ENCODE data around the gene MYBPC1.

MYBPC1 gene

DNA sequence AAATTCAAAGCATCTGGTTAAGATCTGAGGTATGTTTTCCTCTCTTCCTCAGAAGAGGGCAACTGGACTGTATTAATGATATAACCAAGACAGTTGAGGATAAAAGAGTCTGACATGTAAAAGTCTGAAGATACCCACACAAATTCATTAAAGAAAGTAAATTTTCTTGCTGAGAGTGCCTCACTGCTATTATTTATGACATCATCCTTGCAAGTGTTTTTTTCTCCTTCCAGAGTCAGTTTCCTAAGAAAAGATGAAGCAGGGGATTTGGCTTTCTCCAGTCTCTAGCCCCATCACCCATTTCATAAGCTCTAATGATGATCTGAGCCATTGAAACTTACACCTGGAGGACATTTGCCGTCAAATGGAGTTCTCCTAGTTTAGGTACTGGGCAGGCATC lies 21.0 kb upstream of the MYBPC1 start:
- Histone ChIP-seq H3K4me1 (ENCODE audit: control insufficient read depth, insufficient read depth, low read length) (peaks cover 4% of the 10 kb centered on the region), H3K27me3 (ENCODE audit: control insufficient read depth, insufficient read depth, low read length) (no peaks in the 10 kb centered on the region), H3K36me3 (ENCODE audit: control insufficient read depth, insufficient read depth, low read length) (no peaks in the 10 kb centered on the region), H3K9ac (ENCODE audit: low read length) (no peak overlapping the region), H3K27ac (ENCODE audit: low read depth, low read length) (no peak overlapping the region), H3K9me3 (ENCODE audit: control insufficient read depth, insufficient read depth, low read depth, low read length) (no peaks in the 10 kb centered on the region), H3K4me3 (ENCODE audit: low read depth, low read length) (no peak overlapping the region)

DNA sequence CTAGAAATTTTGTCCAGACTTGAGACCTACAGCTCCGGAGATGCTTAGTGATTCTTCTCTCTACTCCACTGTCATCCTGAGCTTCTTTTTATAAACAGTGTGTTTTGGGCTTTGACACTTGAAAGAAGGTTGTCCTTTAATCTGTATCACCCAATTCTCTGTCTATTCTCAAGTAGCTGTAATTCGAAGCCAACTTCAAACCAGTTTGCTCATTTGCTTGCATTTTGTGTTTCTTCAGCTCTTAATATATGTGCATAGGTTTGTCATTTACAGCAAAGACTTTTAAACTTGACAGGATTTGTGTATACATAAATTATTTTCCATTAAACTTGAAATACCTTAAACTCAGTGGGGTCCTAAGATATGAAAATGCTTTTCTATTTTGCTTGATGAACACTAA lies 16.4 kb upstream of the MYBPC1 start:
- Histone ChIP-seq H3K4me3 (ENCODE audit: low read depth, low read length) (no peak overlapping the region), H3K27me3 (ENCODE audit: control insufficient read depth, insufficient read depth, low read length) (no peaks in the 10 kb centered on the region), H3K4me1 (ENCODE audit: control insufficient read depth, insufficient read depth, low read length) (no peaks in the 10 kb centered on the region), H3K9me3 (ENCODE audit: control insufficient read depth, insufficient read depth, low read depth, low read length) (no peaks in the 10 kb centered on the region), H3K27ac (ENCODE audit: low read depth, low read length) (no peak overlapping the region), H3K36me3 (ENCODE audit: control insufficient read depth, insufficient read depth, low read length) (no peaks in the 10 kb centered on the region), H3K9ac (ENCODE audit: low read length) (no peak overlapping the region)

GRCh38 chr12:101581190-101581589 lies 13.6 kb upstream of the MYBPC1 start:
- H3K9me3 ChIP-seq (ENCODE audit: control insufficient read depth, insufficient read depth, low read depth, low read length) = no peaks in the 10 kb centered on the region
- no peak overlapping the region for H3K9ac ChIP-seq (ENCODE audit: low read length)
- H3K27ac ChIP-seq (ENCODE audit: low read depth, low read length) = no peak overlapping the region
- no peak overlapping the region for H3K4me3 ChIP-seq (ENCODE audit: low read depth, low read length)
- H3K27me3 ChIP-seq (ENCODE audit: control insufficient read depth, insufficient read depth, low read length) = no peaks in the 10 kb centered on the region
- no peaks in the 10 kb centered on the region for H3K4me1 ChIP-seq (ENCODE audit: control insufficient read depth, insufficient read depth, low read length)
- no peaks in the 10 kb centered on the region for H3K36me3 ChIP-seq (ENCODE audit: control insufficient read depth, insufficient read depth, low read length)

- Histone ChIP-seq H3K27ac (ENCODE audit: low read depth, low read length) (no peak overlapping the region), H3K36me3 (ENCODE audit: control insufficient read depth, insufficient read depth, low read length) (no peaks in the 10 kb centered on the region), H3K27me3 (ENCODE audit: control insufficient read depth, insufficient read depth, low read length) (no peaks in the 10 kb centered on the region), H3K9me3 (ENCODE audit: control insufficient read depth, insufficient read depth, low read depth, low read length) (no peaks in the 10 kb centered on the region), H3K9ac (ENCODE audit: low read length) (no peak overlapping the region), H3K4me1 (ENCODE audit: control insufficient read depth, insufficient read depth, low read length) (no peaks in the 10 kb centered on the region), H3K4me3 (ENCODE audit: low read depth, low read length) (no peak overlapping the region)
Observed at GRCh38 chr12:101582937-101583336, 11.8 kb upstream of the MYBPC1 start.

GRCh38 chr12:101590383-101590782 lies 4.4 kb upstream of the MYBPC1 start:
- no peaks in the 10 kb centered on the region for H3K27me3 ChIP-seq (ENCODE audit: control insufficient read depth, insufficient read depth, low read length)
- no peak overlapping the region for H3K27ac ChIP-seq (ENCODE audit: low read depth, low read length)
- H3K4me1 ChIP-seq (ENCODE audit: control insufficient read depth, insufficient read depth, low read length) = no peaks in the 10 kb centered on the region
- no peak overlapping the region for H3K9ac ChIP-seq (ENCODE audit: low read length)
- H3K4me3 ChIP-seq (ENCODE audit: low read depth, low read length) = no peak overlapping the region
- H3K36me3 ChIP-seq (ENCODE audit: control insufficient read depth, insufficient read depth, low read length) = no peaks in the 10 kb centered on the region
- H3K9me3 ChIP-seq (ENCODE audit: control insufficient read depth, insufficient read depth, low read depth, low read length) = no peaks in the 10 kb centered on the region

GRCh38 chr12:101591781-101592180 lies 3.0 kb upstream of the MYBPC1 start:
- Histone ChIP-seq H3K9ac (ENCODE audit: low read length) (no peak overlapping the region), H3K4me3 (ENCODE audit: low read depth, low read length) (no peak overlapping the region), H3K9me3 (ENCODE audit: control insufficient read depth, insufficient read depth, low read depth, low read length) (no peaks in the 10 kb centered on the region), H3K4me1 (ENCODE audit: control insufficient read depth, insufficient read depth, low read length) (no peaks in the 10 kb centered on the region; the same call in 1 of the 2 replicates), H3K27ac (ENCODE audit: low read depth, low read length) (no peak overlapping the region), H3K36me3 (ENCODE audit: control insufficient read depth, insufficient read depth, low read length) (no peaks in the 10 kb centered on the region), H3K27me3 (ENCODE audit: control insufficient read depth, insufficient read depth, low read length) (no peaks in the 10 kb centered on the region)

DNA sequence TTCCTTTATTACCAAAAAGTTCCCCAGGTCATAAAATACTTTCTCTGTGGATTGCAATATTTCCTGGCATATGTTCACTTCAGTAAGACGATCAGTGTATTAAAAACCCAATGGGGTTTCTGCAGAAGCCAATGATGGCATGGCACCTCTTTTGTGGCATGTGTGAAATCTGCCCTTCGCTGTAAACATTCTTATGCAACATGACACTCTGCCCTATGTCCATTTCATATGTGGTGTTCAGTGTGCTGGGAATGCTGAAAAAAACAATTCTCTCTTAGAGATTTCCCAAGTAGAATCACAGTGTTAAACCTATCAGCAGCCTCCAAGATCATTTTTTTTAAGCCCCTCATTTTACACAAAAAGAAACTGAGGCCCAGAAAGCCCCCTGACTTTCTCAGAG lies 2.3 kb upstream of the MYBPC1 start:
- Histone ChIP-seq H3K27ac (ENCODE audit: low read depth, low read length) (no peak overlapping the region), H3K27me3 (ENCODE audit: control insufficient read depth, insufficient read depth, low read length) (no peaks in the 10 kb centered on the region), H3K4me3 (ENCODE audit: low read depth, low read length) (no peak overlapping the region), H3K4me1 (ENCODE audit: control insufficient read depth, insufficient read depth, low read length) (peaks cover 6% of the 10 kb centered on the region), H3K9ac (ENCODE audit: low read length) (no peak overlapping the region), H3K36me3 (ENCODE audit: control insufficient read depth, insufficient read depth, low read length) (no peaks in the 10 kb centered on the region), H3K9me3 (ENCODE audit: control insufficient read depth, insufficient read depth, low read depth, low read length) (no peaks in the 10 kb centered on the region)

DNA sequence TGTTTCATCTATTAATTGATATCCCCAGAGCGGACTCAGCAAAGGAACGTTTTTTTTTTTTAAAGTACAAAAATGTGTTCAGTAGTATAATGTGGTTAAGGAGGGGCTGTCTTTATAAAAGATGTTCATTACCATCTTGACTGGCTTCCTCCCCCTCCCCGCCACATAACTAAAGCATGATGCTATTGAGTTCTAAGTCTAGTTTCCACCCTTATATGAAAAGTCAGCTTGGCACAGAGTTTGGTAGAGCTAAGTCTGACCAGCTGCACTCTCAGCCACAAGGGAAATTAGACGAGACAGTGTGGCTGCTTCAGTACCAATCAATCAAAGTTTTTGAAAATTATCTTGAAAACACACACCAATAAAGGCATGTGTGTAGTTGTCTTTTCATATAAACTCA lies 1.9 kb upstream of the MYBPC1 start:
- H3K4me3 ChIP-seq (ENCODE audit: low read depth, low read length) = no peak overlapping the region
- no peaks in the 10 kb centered on the region for H3K27me3 ChIP-seq (ENCODE audit: control insufficient read depth, insufficient read depth, low read length)
- H3K36me3 ChIP-seq (ENCODE audit: control insufficient read depth, insufficient read depth, low read length) = no peaks in the 10 kb centered on the region
- H3K27ac ChIP-seq (ENCODE audit: low read depth, low read length) = no peak overlapping the region
- H3K4me1 ChIP-seq (ENCODE audit: control insufficient read depth, insufficient read depth, low read length) = peaks cover 6% of the 10 kb centered on the region
- H3K9ac ChIP-seq (ENCODE audit: low read length) = no peak overlapping the region
- H3K9me3 ChIP-seq (ENCODE audit: control insufficient read depth, insufficient read depth, low read depth, low read length) = no peaks in the 10 kb centered on the region

- Histone ChIP-seq H3K27me3 (ENCODE audit: control insufficient read depth, insufficient read depth, low read length) (no peaks in the 10 kb centered on the region), H3K36me3 (ENCODE audit: control insufficient read depth, insufficient read depth, low read length) (no peaks in the 10 kb centered on the region), H3K27ac (ENCODE audit: low read depth, low read length) (no peak overlapping the region), H3K9ac (ENCODE audit: low read length) (no peak overlapping the region), H3K9me3 (ENCODE audit: control insufficient read depth, insufficient read depth, low read depth, low read length) (no peaks in the 10 kb centered on the region), H3K4me3 (ENCODE audit: low read depth, low read length) (no peak overlapping the region), H3K4me1 (ENCODE audit: control insufficient read depth, insufficient read depth, low read length) (peaks cover 19% of the 10 kb centered on the region)
Observed at GRCh38 chr12:101596172-101596571, 1.4 kb downstream of the MYBPC1 start.

DNA sequence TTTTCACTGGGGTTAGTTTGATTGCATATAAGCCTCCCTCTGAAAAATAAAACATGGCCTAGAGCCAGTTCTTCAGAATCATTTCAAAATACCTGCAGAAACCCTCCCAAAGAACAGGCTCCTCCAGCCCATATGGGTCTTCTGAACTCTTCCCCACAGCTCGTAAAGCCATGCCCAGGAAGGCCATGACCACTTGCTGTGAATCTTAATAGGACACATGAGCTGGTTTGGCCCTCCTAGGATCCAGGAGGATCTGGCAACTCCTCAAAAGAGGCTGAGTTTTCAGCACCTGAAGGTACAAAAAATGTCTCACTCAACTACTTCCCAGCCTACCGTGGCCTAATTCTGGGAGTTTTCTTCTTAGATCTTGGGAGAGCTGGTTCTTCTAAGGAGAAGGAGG lies 2.4 kb downstream of the MYBPC1 start:
- Histone ChIP-seq H3K36me3 (ENCODE audit: control insufficient read depth, insufficient read depth, low read length) (no peaks in the 10 kb centered on the region), H3K27me3 (ENCODE audit: control insufficient read depth, insufficient read depth, low read length) (no peaks in the 10 kb centered on the region), H3K27ac (ENCODE audit: low read depth, low read length) (no peak overlapping the region), H3K9ac (ENCODE audit: low read length) (no peak overlapping the region), H3K4me3 (ENCODE audit: low read depth, low read length) (no peak overlapping the region), H3K9me3 (ENCODE audit: control insufficient read depth, insufficient read depth, low read depth, low read length) (no peaks in the 10 kb centered on the region), H3K4me1 (ENCODE audit: control insufficient read depth, insufficient read depth, low read length) (peaks cover 19% of the 10 kb centered on the region)

DNA sequence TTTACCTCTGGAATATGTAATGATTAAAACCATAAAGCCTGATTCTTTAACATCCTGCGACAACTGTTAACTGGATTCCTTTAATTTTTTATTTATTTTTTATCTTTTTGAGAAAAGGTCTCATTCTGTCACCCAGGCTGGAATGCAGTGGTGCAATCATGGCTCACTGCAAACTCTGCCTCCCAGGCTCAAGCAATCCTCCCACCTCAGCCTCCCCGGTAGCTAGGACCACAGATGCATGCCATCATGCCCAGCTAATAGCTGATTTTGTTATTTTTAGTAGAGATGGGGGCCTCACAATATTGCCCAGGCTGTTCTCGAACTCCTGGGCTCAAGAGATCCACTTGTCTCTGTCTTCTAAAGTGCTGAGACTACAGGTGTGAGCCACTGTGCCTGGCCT lies 3.7 kb downstream of the MYBPC1 start:
- Histone ChIP-seq H3K4me3 (ENCODE audit: low read depth, low read length) (no peak overlapping the region), H3K27ac (ENCODE audit: low read depth, low read length) (no peak overlapping the region)

DNA sequence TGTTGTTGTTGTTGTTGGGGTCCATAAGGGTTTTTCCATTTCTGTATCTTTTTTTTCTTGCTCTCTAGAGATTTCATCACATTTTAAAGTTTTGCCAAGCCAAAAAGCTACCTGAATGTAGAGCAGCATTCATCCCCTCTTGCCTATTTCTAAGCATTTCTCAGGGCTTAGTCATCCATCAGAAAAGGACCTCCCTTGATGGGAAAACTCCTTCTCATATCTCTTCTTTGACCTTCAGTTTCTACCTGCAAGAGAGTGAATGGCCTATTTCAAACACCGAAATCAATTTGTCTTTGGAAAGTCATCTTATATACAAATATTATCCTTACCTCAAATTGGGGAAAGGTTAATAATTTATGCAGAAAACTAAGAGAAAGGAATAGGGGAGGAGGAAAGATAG lies 4.5 kb downstream of the MYBPC1 start:
- Histone ChIP-seq H3K36me3 (ENCODE audit: control insufficient read depth, insufficient read depth, low read length) (no peaks in the 10 kb centered on the region), H3K4me1 (ENCODE audit: control insufficient read depth, insufficient read depth, low read length) (peaks cover 21% of the 10 kb centered on the region), H3K27ac (ENCODE audit: low read depth, low read length) (peak overlapping the region; percentile 27; the same call in 1 of the 2 replicates), H3K27me3 (ENCODE audit: control insufficient read depth, insufficient read depth, low read length) (no peaks in the 10 kb centered on the region), H3K9me3 (ENCODE audit: control insufficient read depth, insufficient read depth, low read depth, low read length) (no peaks in the 10 kb centered on the region), H3K4me3 (ENCODE audit: low read depth, low read length) (no peak overlapping the region), H3K9ac (ENCODE audit: low read length) (no peak overlapping the region)

More for the DNA sequence above, 3.7 kb downstream of the MYBPC1 start:
- Histone ChIP-seq H3K9me3 (ENCODE audit: control insufficient read depth, insufficient read depth, low read depth, low read length) (no peaks in the 10 kb centered on the region), H3K27me3 (ENCODE audit: control insufficient read depth, insufficient read depth, low read length) (no peaks in the 10 kb centered on the region), H3K4me1 (ENCODE audit: control insufficient read depth, insufficient read depth, low read length) (peaks cover 19% of the 10 kb centered on the region), H3K36me3 (ENCODE audit: control insufficient read depth, insufficient read depth, low read length) (no peaks in the 10 kb centered on the region), H3K9ac (ENCODE audit: low read length) (no peak overlapping the region)
